ENCODE measurements around the gene CIAO2A.
"Not testable (repeated sequence)": the region's sequence is repeated elsewhere in the genome, so short reads cannot be mapped to it uniquely, and the experiment has no call there.

- not testable (repeated sequence) for TF ChIP-seq CTCF (conservative IDR thresholded peaks at IDR 0.05); ZFX (IDR thresholded peaks at IDR 0.05)
These were observed 16.6 kb upstream of the CIAO2A start for GRCh38 chr15:64110108-64110701.

Measured in C4-2B (cell line).